GM21786 (cell line): ENCODE results near the gene EFEMP2.

Experiments used
- ATAC-seq: cut with Tn5 transposase; IDR thresholded peaks from one replicate; pipeline ENCODE4 v1.9.1; 2021; ENCODE audit not compliant: unreplicated experiment

EFEMP2 gene

DNA sequence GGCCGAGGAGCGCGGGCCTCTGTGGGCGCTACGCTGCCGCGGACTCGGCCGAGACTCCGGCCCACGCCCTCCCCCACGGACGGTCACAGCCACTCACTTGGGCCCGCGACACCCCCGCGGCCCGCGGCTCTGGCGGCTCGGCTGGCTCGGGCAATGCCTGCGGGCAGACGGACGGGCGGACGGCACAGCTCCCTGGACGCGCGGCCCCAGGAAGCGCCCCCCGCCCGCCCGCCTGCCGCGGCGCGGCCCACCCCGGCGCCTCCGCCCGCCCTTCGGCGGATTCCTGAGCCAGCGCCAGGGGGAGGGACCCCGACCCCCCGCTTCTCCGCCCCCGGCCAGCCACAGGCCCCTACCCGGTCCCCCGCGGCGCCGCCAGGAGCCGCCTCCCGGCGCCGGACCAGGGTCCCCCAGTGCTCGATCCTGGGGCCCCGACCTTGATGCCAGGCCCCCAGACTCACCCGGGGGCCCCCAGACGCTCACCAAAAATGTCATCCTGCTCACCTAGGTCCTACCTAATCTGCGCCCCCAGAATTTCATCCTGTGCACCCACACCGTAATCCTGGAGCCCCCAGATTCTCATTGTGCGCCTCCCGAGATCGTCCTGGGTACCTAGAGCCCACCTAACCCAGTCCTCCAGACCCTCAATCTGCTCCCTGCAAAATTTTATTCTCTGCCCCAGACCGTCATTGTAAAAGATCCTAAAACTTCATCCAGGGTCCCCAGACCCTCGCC is at the start of gene EFEMP2:
Gene EFEMP2, minus strand, starts transcription at position 215 of the 732 bp plus-strand sequence. CDS start 446 bp downstream, outside the sequence.
- no peak for ATAC-seq

DNA sequence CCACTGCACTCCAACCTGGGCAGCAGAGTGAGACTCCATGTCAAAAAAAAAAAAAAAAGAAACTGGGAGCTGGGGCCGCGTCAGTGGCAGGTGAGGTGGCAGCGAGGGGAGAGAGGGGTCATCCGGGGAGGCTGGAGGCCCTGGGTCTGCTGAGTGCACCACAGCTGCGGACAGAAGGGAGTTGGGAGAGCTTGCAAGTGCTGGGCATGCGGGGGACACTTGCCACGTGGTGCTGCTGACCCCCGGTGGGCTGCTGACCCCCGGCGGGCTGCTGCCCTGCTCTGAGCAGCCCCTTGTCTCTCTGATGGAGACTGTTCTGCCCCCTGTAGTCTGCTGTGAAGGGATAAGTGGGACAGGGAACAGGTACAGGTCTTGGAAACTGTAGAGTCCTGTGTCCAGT is 49.3 kb upstream of the EFEMP2 start:
- no peak for ATAC-seq

DNA sequence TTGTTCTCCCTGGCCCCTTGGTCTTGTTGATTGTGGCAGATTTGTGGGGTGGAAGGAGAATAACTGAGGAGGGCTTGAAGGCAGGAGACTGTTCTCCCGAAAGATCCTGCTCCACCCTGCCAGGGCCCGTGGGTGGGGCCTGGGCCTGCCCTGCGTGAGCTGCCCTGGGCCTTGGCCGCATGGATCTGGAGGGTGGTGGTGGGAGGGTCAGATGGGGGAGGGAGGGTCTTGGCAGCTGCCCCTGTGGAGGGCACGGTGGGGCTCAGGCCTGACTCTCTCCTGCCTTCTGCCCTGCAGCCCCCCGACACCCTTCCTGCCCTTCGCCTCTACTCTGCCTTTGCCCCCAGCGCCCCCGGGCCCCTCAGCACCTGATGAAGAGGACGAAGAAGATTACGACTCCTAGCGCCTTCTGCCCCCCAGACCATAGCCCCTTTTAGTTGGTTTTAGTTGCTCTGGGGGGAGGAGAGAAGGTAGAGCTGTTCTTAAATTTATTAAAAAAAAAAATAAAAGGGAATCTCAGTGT is 48.5 kb upstream of the EFEMP2 start:
- no peak for ATAC-seq

DNA sequence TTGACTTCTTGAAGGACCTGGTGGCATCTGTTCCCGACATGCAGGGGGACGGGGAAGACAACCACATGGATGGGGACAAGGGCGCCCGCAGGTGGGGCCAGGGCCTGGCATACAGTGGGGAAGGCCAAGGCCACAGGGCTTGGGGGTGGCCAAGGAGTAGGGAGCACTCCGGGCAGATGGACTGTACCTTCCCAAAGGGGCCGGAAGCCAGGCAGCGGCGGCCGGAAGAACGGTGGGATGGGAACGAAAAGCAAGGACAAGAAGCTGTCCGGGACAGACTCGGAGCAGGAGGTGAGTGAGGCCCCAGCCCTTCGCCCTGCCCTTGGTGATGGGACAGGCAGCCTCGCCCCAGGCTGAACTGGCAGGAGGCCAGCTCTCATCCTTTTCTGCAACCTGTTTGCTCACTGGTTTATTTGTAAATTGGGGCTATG is 47.8 kb upstream of the EFEMP2 start:
- ATAC-seq = no peak

DNA sequence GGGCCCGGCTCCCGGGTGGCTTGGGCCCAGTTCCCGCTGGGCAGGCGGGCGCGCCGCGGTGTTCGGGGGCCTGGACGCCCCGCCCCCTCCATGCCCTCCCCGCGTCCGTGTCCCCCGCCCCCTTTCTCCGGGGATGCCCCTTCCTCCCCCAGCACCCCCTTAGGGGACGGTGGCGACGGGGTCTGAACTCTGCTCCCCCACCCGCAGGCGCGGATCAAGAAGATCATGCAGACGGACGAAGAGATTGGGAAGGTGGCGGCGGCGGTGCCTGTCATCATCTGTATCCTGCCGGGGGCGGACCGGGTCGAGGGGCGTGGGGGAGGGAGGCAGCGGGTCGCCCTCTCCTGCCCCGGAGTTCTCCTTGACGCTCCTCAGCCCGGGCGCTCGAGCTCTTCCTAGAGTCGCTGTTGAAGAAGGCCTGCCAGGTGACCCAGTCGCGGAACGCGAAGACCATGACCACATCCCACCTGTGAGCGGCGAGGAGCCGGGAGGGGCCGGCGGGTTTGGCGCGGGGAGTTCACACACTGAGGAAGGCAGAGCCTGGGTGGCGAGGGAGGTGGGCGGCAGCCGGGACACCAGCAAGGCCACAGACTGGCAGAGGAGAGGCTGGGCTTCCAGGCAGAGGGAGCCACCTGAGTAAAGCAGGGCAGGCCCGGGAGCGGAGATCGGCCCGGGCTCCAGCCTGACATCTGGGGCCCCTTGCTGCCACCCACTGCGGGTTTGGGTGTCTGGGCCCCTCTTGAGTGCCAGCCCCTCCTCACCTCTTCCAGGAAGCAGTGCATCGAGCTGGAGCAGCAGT is 47.2 kb upstream of the EFEMP2 start:
- peak; percentile 30 for ATAC-seq

DNA sequence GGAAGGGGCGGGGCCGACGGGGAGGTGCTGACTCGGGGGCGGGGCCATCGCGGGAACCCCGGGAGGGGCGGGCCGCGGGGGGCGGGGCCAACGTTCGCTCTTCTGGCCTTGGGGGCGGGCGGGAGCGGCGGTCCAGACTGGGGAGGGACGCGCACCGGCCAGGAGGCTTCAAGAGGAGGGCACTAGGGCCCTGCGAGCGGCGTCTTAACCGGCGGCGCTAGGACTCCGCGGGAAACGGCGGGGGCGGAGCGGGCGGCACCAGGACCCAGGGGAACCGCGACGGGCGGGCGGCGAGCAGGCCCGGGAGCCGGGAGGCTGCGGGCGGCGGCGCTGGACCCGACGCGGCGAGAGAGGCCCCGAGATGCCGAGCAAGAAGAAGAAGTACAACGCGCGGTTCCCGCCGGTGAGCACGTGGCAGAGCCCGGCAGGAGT is 46.6 kb upstream of the EFEMP2 start, which contains the start of gene DRAP1:
Gene DRAP1, plus strand, starts transcription at position 286 of the 432 bp plus-strand sequence. Its CDS starts 76 bp downstream, at position 362.
- peak; percentile 89 for ATAC-seq

DNA sequence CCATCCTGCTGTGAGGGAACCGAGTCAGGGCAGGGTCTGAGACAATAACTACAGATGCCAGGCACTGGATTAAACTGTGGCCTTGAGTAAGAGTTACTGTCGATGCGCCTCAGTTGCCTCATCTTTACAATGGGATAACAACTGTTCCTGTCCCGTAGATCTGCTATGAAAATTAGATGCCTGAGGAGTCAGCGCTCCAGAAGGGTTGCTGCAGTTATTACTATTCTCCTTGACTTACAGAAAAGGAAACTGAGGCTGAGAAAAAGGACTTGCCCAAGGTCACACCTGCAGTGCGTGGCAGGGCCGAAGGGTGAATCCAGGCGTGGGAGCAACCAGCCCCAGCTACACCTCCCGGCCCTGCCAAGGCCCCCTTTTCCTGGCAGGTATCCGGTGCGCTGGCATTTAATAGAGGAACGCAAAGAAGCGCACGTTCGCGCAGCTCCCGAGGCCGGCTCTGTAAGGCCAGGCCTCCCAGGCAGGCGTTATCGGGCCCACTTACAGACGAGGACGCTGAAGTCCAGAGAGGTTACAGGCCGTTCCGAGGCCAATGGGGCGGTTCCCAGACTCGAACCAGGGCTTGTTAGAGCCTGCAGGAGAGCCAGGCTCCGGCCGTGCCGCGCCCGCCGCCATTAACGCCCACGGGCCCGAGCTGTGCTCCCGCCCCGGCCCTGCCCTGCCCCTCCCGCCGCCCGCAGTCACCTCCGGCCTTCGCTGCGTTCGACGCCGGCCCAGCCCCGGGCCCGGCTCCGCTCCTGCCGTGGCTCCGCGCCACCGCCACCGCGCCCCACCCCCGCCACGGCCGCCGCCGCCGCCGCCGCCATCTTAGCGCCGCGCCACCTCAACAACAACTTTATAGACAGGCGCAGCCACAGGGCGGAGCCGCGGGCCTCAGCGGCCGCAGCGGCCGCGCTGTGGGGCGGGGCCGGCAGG is 45.9 kb upstream of the EFEMP2 start, which contains the start of gene C11orf68:
Gene C11orf68, minus strand, starts transcription at position 852 of the 930 bp plus-strand sequence. Its CDS starts 31 bp downstream, at position 821.
- ATAC-seq = peak; percentile 46

DNA sequence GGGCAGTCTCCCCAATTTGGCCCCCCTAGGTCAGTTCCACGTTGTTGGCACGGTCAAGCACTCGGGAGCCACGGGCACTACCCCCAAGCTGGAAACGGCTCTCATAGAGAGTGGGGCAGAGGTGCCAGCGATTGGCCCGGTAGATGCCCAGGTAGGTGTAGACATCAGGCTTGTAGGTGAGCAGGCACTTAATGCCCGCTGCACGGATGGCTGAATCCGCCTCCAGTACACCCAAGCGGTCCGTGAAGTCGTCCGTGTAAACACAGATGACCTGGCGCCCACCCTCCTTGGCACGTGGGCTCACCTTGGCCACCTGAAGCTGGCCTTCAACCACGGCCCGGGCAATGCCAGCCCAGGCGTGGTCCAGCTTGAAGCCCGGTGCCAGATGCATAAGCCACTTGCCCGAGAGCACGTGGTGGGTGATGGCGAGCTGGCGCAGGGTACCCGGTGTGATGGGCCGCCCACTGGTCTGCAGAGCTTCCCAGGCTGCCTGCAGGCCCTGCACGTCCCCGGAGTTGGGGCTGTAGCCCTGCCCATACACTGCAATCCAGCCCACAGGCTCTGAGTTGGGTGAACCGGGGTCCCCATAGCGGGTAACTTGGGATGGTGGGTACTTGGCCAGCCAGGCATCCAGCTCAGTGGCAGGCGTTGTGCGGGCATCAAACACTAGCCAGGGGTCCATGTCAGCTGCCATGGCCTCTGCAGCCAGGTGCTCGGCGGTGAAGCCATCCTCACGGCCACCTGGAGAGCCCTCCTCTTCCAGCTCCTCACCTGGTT is 45.0 kb upstream of the EFEMP2 start:
- no peak for ATAC-seq

DNA sequence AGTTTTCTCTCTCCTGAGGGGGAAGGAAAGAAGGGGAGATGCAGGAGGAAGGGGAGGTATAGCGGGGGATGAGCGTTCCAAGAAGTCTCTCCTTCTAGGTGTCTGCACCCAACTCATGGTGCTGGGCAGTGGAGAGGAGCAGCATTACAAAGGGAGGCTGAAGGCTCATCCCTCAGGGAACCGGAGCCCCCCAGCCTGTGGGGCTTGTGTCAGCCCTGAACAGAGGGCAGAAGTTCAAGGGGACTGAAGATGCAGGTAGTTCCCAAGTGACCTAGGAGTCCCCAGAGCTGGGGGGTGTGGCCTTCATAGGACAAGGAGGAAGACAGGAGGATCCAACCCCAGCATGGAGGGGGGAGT is 44.5 kb upstream of the EFEMP2 start:
- ATAC-seq = no peak

DNA sequence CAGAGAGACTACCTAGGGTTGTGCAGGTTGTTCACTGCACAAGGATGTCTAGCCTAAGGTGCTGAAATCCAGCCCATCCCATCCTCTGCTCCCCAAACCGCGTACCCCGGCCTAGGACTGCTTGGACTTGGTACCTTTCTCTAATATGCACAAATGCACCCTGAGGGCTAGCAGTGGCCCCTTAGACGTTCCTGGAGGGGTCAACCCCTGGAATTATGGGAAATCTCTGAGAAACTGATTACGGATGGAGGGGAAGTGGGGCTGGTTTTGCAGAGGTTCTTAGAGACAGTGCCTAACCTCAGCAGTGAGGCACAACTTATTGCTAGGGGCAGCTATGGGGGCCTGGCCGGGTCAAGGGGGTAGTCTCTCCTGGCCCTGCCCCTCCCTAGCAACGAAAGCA is 43.8 kb upstream of the EFEMP2 start:
- no peak for ATAC-seq

DNA sequence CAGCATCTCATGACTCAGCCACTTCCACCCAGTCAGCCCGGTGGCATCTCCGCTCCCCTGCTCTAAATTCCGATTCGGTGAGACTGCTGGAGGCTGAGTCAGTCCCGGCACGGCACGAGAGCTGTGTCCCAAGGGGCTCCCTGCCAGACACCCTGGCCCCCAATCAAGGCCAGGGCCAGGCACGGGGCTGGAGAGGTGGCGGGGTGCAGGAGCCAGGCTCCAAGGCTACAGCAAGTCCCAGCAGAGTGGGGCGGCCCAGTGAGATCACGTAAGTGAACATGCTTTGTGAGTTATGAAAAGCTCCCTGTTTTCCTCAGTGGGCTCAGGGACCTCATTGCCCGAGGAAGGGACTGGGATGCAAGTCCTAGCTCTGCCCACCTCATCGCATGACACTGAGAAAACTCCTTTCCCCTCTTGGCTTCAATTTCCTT is 43.2 kb upstream of the EFEMP2 start:
- ATAC-seq = no peak

DNA sequence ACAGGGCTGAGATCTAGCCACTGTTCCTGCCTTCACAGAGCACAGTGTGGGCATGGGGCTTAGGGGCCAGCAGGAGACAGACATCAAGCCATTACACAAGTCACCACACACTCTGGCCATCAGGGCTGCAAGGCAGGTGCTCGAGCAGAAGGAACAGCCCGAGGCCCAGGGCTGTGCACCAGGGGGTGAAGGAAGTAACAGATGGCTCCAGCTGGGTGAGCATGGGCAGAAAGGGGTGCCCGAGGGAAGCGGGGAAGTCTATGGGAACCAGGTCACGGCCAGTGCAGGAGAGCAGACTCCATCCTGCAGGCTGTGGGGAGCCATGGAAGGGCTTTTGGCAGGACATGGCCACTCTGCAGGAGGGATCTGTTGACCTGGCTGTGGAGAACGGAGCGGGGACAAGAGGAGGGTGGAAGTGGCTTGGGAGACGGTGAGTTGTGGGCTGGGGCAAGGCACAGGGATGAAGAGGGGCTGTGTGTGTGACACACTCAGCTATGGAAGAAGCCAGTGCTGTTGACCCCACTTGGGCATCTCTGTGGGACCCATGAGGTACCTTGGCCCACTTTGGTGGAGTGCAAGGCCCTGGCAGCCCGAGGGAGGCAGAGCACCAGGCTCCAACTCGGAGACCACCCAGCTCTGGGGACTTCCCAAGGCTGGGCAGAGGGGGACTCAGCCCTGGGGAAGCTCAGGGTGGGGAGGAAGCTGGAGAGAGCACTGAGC is 42.7 kb upstream of the EFEMP2 start:
- ATAC-seq = no peak

DNA sequence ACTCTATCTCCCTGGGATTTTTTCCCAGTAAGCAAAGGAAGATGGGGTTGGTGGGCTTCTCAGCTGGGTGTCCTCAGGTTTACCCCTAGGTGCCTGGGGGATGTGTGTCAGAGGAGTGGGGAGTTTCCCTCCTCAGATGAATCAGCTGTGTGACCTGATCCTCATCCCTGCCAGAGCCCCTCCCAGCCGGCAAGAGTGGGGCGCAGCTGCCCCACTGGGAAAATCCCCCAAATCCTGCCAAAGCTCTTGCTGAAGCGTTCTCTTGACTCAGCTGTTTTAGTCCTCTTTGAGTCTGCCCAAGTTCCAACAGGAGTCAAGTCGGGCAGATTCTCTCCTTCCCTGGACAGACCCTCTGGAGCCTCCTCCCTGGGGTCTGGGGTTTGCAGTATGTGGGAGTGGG is 40.2 kb upstream of the EFEMP2 start:
- ATAC-seq = no peak

DNA sequence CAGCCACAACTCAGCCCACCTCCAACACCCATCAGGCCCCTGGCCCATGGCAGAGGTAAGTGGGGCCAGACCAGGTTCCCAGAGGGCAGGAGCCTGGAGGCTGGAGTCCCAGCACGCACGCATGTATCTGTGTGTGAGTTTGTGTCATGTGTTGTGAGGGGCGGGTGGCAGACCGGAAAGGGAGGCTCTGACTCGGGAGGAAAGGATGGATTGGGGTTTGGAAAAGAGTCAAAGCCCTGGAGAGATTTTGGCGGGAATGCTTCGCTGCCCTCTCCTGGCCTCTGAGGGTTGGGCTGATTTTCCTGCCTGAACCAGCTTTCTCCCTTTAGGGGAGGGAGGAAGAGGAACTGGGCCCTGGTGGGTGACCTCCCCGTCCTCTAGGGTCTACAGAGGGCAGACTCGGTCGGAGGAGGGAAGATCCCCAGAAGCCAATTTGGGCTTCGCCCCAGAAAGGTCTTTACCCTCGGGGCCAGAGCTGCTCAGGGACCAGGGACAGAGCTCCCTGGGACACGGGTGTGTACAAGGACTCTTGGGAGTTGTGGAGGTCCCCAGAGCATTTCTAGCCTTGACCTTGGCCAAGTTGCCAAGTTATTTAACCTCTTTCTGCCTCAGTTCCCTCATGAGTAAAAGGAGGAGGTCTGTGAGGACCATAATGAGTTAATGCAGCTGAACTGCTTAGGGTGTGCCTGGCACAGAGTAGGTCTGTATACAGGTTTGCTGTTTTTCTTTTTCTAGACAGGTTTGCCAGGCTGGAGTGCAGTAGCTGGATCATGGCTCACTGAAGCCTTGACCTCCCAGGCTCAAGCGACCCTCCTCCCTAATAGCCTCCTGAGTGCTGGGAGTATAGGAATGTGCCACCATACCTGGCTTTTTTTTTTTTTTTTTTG is 39.3 kb upstream of the EFEMP2 start:
- no peak for ATAC-seq

DNA sequence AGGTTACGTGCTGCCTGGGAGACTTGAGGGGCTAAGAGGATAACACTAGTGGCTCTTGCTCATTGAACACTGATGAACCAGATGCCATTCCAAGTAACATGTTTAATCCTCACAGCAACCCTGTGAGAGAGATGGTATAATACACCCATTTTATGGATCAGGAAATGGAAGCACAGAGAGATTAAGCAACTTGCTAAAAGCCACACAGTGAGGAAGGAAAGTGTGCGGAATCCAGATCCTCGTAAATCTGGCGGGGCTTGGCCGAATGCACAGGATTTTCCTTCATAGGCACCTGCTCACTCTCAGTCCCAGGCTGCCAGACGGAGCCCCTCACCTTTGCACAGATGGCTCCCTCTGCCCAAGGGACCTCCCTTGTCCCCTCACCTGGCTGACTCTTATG is 35.3 kb upstream of the EFEMP2 start:
- no peak for ATAC-seq

DNA sequence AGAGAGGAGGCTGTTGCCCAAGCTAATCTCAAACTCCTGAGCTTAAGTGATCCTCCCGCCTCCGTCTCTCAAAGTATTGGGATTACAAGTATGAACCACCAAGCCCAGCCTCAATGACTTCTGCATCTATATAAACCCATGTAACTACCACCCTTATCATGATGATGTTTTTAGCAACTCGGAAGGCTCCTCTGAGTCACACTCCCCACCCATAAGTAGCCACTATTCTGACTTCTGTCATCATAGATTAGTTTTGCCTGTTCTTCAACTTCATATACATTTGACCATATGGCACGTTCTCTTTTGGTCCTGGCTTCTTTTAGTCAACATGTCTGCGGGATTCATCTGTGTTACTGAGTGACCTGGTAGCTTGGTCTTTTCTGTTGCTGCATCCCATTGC is 34.0 kb upstream of the EFEMP2 start:
- ATAC-seq = no peak

DNA sequence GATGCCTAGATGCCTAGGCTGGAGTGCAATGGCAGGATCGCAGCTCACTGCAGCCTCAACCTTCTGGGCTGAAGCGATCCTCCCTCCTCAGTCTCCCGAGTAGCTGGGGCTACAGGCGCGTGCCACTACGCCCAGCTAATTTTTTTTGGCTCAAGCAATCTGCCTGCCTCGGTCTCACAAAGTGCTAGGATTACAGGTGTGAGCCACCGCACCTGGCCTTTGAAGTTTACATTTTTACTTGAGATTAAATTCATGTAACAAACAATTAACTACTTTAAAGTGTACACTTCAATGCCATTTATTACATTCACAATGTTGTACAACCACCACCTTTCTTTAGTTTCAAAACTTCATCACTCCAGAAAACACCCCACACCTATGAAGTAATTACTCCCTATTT is 31.1 kb upstream of the EFEMP2 start:
- no peak for ATAC-seq

DNA sequence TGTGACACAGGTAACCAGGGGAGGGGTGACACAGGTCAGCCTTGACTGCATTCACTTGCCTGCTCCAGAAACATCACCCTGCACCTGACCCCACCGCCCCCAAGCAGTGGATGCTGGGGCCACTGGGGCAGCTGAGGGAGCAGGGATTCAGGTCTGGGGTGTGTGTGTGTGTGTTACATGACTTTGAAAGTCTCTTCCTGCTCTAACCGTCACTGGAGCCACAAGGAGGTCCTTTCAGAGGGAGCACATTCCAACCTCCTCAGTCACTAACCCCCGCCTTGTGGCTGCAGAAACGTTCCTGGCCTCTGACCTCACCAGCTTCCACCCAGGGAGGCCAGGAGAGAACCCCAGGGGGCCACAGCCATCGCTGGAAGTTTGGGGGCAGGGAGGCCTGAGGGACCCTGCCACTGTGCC is 30.5 kb upstream of the EFEMP2 start:
- no peak for ATAC-seq

DNA sequence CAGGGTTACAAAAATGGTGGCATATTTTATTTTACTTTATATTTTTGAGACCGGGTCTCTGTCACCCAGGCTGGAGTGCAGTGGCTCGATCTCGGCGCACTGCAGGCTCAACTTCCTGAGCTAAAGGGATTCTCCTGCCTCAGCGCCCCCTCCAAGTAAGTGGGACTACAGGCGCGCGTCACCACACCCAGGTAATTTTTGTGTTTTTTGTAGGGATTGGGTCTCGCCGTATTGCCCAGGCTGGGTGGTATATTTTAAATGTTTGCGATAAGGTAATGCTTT is 28.2 kb upstream of the EFEMP2 start:
- ATAC-seq = no peak
